Keratinocyte (primary cell): ENCODE results near the gene PDZD2. TPM values are rescaled to one million over a fixed set of nuclear protein-coding genes. Genes with fewer than 3 reads are reported as not detected.
A peak's percentile ranks its signal among the peaks of the same experiment; 100 is the strongest.

Experiments
- DNase-seq: peaks from one replicate; pipeline ENCODE4 v3.0.0-alpha.2; 2011; ENCODE audit warnings: low read depth, missing footprints, low spot score
- FAIRE-seq: peaks from 2 replicates; lab custom pipeline; 2011; peaks lifted over from hg19 to GRCh38; lab: Jason Lieb, UNC
- H2AFZ ChIP-seq: 2 replicates; pipeline ENCODE4 v1.6.0; 2012; ENCODE audit warnings: low read length, control low read depth, inconsistent platforms; ENCODE audit not compliant: control insufficient read depth
- H3K27ac ChIP-seq: 2 replicates; pipeline ENCODE4 v1.5.1; 2011; ENCODE audit warnings: low read length; ENCODE audit not compliant: control insufficient read depth, insufficient read depth
- H3K27me3 ChIP-seq: 3 replicates; pipeline ENCODE4 v1.6.0; 2011; ENCODE audit warnings: low read length; ENCODE audit not compliant: control insufficient read depth, insufficient read depth; ENCODE audit errors: extremely low read depth
- H3K36me3 ChIP-seq, 2 experiments: 2 replicates in 1 of 2; 3 replicates in 1 of 2; pipeline ENCODE4 v1.5.1; 2011; ENCODE audit warnings: low read length in 2 of 2, mild to moderate bottlenecking in 1 of 2; ENCODE audit not compliant: control insufficient read depth in 2 of 2, insufficient read depth in 2 of 2; ENCODE audit errors: extremely low read depth in 1 of 2
- H3K4me1 ChIP-seq: 3 replicates; pipeline ENCODE4 v1.5.1; 2011; ENCODE audit warnings: low read length; ENCODE audit not compliant: control insufficient read depth, insufficient read depth; ENCODE audit errors: extremely low read depth
- H3K4me2 ChIP-seq: 3 replicates; pipeline ENCODE4 v1.6.0; 2011; ENCODE audit warnings: low read depth, low read length; ENCODE audit not compliant: control insufficient read depth, insufficient read depth; ENCODE audit errors: extremely low read depth
- H3K4me3 ChIP-seq, 3 experiments: fragments of 200-600 bp in 1 of 3; sonication (generic) in 1 of 3; 2 replicates in 2 of 3; 3 replicates in 1 of 3; pipeline ENCODE4 v1.5.1; 2011 to 2016; ENCODE audit warnings: low read length in 3 of 3, mild to moderate bottlenecking in 3 of 3, control low read depth in 2 of 3, inconsistent platforms in 1 of 3, low read depth in 1 of 3, mixed read lengths in 1 of 3, mixed run types in 1 of 3, moderate library complexity in 1 of 3; ENCODE audit not compliant: control insufficient read depth in 2 of 3, insufficient read depth in 2 of 3; ENCODE audit errors: extremely low read depth in 1 of 3
- H3K79me2 ChIP-seq: 2 replicates; pipeline ENCODE4 v1.6.0; 2012; ENCODE audit warnings: low read length; ENCODE audit not compliant: control insufficient read depth, insufficient read depth
- H3K9ac ChIP-seq: 3 replicates; pipeline ENCODE4 v1.6.0; 2011; ENCODE audit warnings: low read length; ENCODE audit not compliant: control insufficient read depth, insufficient read depth; ENCODE audit errors: extremely low read depth
- H3K9me1 ChIP-seq: 3 replicates; pipeline ENCODE4 v1.6.0; 2011; ENCODE audit warnings: low read length; ENCODE audit not compliant: control insufficient read depth, insufficient read depth; ENCODE audit errors: extremely low read depth
- H3K9me3 ChIP-seq: 2 replicates; pipeline ENCODE4 v1.5.1; 2012; ENCODE audit warnings: low read depth, low read length; ENCODE audit not compliant: control insufficient read depth
- H4K20me1 ChIP-seq: 3 replicates; pipeline ENCODE4 v1.6.0; 2011; ENCODE audit warnings: low read length; ENCODE audit not compliant: control insufficient read depth, insufficient read depth; ENCODE audit errors: extremely low read depth
- CTCF ChIP-seq, 3 experiments: IDR thresholded peaks in 1 of 3; conservative IDR thresholded peaks in 1 of 3; optimal IDR thresholded peaks in 1 of 3; 2 replicates in 2 of 3; 3 replicates in 1 of 3; pipeline versions ENCODE3 to v1.5.1; 2011; ENCODE audit warnings: low read length in 3 of 3, mild to moderate bottlenecking in 3 of 3, moderate library complexity in 2 of 3, control low read depth in 1 of 3, inconsistent platforms in 1 of 3; ENCODE audit not compliant: insufficient read depth in 2 of 3; ENCODE audit errors: extremely low read depth in 1 of 3
- EZH2 ChIP-seq: IDR thresholded peaks from one replicate; pipeline ENCODE4 v1.6.1; 2012; ENCODE audit warnings: inconsistent platforms, mild to moderate bottlenecking, low read length, moderate library complexity
- dilution Hi-C: fragments of 300-500 bp; cut with MboI; formaldehyde crosslinking; loops from one replicate; pipeline ENCODE4 v1.7.0; 2020; ENCODE audit warnings: low sequenced_read_pairs; ENCODE audit not compliant: extremely low pct_ligation_motif_present
- polyA plus RNA-seq, 5 experiments: library from polyadenylated mRNA; depleted of rRNA in 3 of 5; stranded (reverse) in 3 of 5; stranded (forward) in 1 of 5; unstranded in 1 of 5; fragments of >200 nt; gene quantifications; 1 replicate in 1 of 5; 2 replicates in 3 of 5; 3 replicates in 1 of 5; pipeline versions ENCODE4 v1.2.1 to v1.2.3, GENCODE V29; 2011 to 2012; ENCODE audit warnings: missing spikeins in 2 of 5, low read depth in 1 of 5, low replicate concordance in 1 of 5

Gene PDZD2
- polyA plus RNA-seq, 1 donor (not counting 4 experiments of a cell fraction or from before 2014, with no cell fraction given) = 7.3 TPM

GRCh38 chr5:31957151-31957550 is 318.2 kb downstream of the PDZD2 start:
- Histone ChIP-seq H3K79me2 (peaks cover 4% of the 10 kb centered on the region), H4K20me1 (no peaks in the 10 kb centered on the region), H3K27ac (no peak overlapping the region), H3K9me1 (no peaks in the 10 kb centered on the region), H3K36me3 (no peaks in the 10 kb centered on the region), H3K4me1 (peaks cover 2% of the 10 kb centered on the region), H3K27me3 (no peaks in the 10 kb centered on the region), H3K4me2 (no peak overlapping the region), H2AFZ (no peak overlapping the region), H3K9me3 (no peaks in the 10 kb centered on the region), H3K9ac (no peak overlapping the region), H3K4me3 (no peak overlapping the region)
- dilution Hi-C loops = no loop called here
- TF ChIP-seq CTCF (optimal IDR thresholded peaks at IDR 0.05 in 1 of 3, IDR thresholded peaks at IDR 0.05 in 1 of 3, conservative IDR thresholded peaks at IDR 0.05 in 1 of 3; ENCODE audit: extremely low read depth in 1 of 3, insufficient read depth in 2 of 3, low read length in 3 of 3) (no peak), EZH2 (no peak)
- FAIRE-seq = no peak
- DNase-seq = no peak

- no peaks in the 10 kb centered on the region for H3K9me3 ChIP-seq
- TF ChIP-seq CTCF (optimal IDR thresholded peaks at IDR 0.05 in 1 of 3, IDR thresholded peaks at IDR 0.05 in 1 of 3, conservative IDR thresholded peaks at IDR 0.05 in 1 of 3; ENCODE audit: extremely low read depth in 1 of 3, insufficient read depth in 2 of 3, low read length in 3 of 3) (no peak), EZH2 (no peak)
- H3K4me3 ChIP-seq = no peak overlapping the region
- no peak overlapping the region for H3K9ac ChIP-seq
- dilution Hi-C loops = no loop called here
- H3K9me1 ChIP-seq = no peaks in the 10 kb centered on the region
- no peak for DNase-seq
- no peak overlapping the region for H3K27ac ChIP-seq
- no peaks in the 10 kb centered on the region for H3K27me3 ChIP-seq
- FAIRE-seq = no peak
- no peaks in the 10 kb centered on the region for H3K36me3 ChIP-seq
- H3K4me2 ChIP-seq = peak overlapping the region; percentile 67
- peak overlapping the region; percentile 40 for H2AFZ ChIP-seq
- peaks cover 32% of the 10 kb centered on the region for H3K4me1 ChIP-seq
- H3K79me2 ChIP-seq = no peaks in the 10 kb centered on the region
- no peaks in the 10 kb centered on the region for H4K20me1 ChIP-seq
Observed at GRCh38 chr5:31962351-31962751, 323.4 kb downstream of the PDZD2 start.
